ENCODE results near the gene PLCL2.

PLCL2 gene

GRCh38 chr3:17040322-17040989 is 155.7 kb downstream of the PLCL2 start:
- FAIRE-seq (no peak), DNase-seq (ENCODE audit: low spot score) (no peak)

GRCh38 chr3:17040990-17041377 is 156.2 kb downstream of the PLCL2 start:
- no peak for FAIRE-seq
- DNase-seq (ENCODE audit: low spot score): no peak

DNA sequence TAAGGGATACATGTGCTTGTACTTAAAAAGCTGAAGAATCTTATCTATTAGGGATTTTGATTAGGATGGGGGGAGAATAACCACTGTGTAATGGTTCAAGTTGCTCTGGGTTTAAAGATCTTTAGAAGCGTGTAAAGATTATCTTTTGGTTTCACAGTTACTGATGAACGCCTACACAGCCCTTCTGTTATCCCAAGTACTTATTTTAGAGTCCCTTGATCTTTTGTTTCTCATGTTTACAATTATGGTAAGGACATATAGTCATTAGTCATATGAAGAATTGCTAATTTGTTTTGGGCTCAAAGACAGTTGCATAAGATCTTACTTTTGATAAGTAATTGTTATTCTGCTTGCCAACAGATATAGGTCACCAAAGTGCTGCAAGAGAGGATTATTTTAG is 160.1 kb downstream of the PLCL2 start:
- no peak for DNase-seq (ENCODE audit: low spot score)
- no peak for FAIRE-seq

- DNase-seq (ENCODE audit: low spot score): no peak
Measured at GRCh38 chr3:17045705-17046104, 160.9 kb downstream of the PLCL2 start.

GRCh38 chr3:17046623-17047022 is 161.9 kb downstream of the PLCL2 start:
- DNase-seq (ENCODE audit: low spot score): no peak
- FAIRE-seq: no peak

More at GRCh38 chr3:17045705-17046104, 160.9 kb downstream of the PLCL2 start:
- no peak for FAIRE-seq

- DNase-seq (ENCODE audit: low spot score) (no peak), FAIRE-seq (no peak)
Measured at GRCh38 chr3:17047162-17047561, 162.4 kb downstream of the PLCL2 start.

DNA sequence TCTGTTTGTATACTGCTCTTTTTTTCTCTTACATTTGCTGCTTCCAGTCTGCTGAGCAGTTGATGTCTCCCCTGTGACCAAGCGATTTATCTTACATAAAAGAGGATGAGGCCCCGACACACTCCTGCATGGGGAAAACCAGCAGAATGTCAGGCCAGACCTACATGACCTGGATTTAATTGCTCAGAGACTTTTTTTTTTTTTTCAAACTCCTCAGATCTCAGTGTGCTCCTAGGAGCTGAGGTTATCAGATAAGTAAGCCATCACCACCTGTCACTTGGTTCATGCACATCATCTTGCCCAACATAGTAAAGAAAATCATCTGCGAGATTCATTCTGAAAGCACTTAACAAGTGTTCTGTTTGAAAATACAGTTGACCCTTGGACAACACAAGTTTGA is 163.1 kb downstream of the PLCL2 start:
- DNase-seq (ENCODE audit: low spot score): no peak
- no peak for FAIRE-seq

GRCh38 chr3:17050071-17050470 is 165.3 kb downstream of the PLCL2 start:
- DNase-seq (ENCODE audit: low spot score) (no peak), FAIRE-seq (no peak)

DNA sequence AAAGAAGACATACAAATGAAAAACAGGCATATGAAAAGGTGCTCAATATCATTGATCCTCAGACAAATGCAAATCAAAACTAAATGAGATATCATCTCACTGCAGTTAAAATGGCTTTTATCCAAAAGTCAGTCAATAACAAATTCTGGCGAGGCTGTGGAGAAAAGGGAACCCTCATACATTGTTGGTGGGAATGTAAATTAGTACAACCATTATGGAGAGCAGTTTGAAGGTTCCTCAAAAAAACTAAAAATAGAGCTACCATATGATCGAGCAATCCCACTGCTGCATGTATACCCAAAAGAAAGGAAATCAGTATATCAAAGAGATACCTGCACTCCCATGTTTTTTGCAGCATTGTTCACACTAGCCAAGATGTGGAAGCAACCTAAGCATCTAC is 165.8 kb downstream of the PLCL2 start:
- DNase-seq (ENCODE audit: low spot score): no peak
- no peak for FAIRE-seq

DNA sequence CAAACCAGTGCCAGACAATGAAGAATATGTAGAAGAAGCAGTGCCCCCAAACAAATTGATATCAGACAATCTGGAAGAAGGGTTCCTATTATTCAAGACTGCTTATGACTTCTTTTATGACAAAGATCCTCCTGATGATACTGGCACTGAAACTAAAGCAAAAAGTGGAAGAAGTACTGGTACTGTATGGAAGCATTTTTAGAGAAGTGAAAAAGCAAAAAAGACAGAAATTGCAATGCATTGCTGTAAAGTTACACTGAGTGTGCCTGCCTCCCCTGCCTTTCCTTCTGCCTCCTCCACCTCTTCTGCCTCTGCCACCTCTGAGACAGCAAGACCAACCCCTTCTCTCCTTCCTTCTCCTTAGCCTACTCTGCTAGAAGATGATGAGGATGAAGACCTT is 167.6 kb downstream of the PLCL2 start:
- FAIRE-seq (no peak), DNase-seq (ENCODE audit: low spot score) (no peak)

GRCh38 chr3:17054301-17054981 is 169.7 kb downstream of the PLCL2 start:
- FAIRE-seq (no peak), DNase-seq (ENCODE audit: low spot score) (no peak)

- DNase-seq (ENCODE audit: low spot score): no peak
- no peak for FAIRE-seq
Measured at GRCh38 chr3:17054982-17055343, 170.2 kb downstream of the PLCL2 start.

DNA sequence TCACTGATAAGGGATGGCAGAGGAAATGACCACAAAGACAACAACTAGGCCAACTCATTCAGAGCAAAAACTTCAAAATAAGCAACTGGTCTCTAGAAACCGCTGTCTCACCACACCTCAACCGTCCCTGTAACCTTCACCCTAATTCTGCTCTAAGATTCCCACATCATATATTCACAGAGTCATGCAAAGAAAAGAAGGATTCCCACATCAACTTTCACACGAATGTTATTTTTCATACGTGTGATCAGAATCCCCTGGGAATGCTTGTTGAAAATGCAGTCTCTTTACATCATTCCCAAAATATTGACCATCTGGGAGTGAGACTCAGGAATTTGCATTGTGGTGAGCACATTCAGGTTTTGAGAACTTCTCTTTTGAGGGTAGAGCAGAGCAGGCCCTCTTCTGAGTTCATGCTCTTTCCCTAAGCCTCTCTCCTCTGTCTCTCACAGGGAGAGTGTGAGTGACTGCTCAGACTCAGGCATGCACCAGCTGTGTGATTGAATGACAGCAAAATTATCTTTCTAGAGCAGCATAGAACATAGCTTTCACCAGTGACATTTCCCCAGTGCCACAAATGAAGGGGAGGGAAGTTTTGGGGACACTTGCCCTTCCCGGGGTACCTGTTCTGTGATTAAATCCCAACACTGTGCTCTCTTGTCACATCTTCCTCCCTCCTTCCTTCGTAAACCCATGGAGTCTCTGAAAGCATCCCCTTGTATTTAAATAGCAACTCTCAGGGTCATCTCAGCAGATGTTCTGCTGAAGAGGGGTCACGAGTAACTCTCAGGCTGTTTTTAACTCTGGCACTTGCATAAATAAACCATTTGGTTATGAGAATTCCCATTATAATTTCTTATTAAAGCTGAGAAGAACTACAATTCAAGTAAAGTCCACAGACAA is 170.9 kb downstream of the PLCL2 start:
- FAIRE-seq (no peak), DNase-seq (ENCODE audit: low spot score) (no peak)

DNA sequence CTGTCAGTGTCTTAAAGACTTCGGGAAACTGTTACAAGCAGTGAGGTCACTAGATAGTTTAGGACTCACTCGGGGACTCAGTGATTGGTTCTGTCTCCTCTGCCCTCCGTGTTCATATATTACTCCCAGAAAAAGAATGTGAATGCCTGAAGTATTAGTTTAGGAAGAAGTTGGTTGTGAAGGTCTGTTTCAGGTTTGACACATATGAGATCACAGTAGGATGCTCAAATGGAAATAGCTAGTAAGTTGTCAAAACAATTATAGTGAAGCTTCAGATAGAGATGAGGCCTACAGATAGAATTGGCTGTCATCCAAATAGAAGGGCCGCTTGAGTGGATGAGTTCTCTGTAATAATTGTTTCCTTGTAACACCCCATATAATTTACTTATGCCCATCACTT is 172.6 kb downstream of the PLCL2 start:
- FAIRE-seq (no peak), DNase-seq (ENCODE audit: low spot score) (no peak)

GRCh38 chr3:17059989-17060550 is 175.3 kb downstream of the PLCL2 start:
- DNase-seq (ENCODE audit: low spot score): no peak
- no peak for FAIRE-seq

- no peak for FAIRE-seq
- DNase-seq (ENCODE audit: low spot score): no peak
Measured at GRCh38 chr3:17061005-17061404, 176.2 kb downstream of the PLCL2 start.

GRCh38 chr3:17062736-17063135 is 178.0 kb downstream of the PLCL2 start:
- FAIRE-seq (no peak), DNase-seq (ENCODE audit: low spot score) (no peak)

DNA sequence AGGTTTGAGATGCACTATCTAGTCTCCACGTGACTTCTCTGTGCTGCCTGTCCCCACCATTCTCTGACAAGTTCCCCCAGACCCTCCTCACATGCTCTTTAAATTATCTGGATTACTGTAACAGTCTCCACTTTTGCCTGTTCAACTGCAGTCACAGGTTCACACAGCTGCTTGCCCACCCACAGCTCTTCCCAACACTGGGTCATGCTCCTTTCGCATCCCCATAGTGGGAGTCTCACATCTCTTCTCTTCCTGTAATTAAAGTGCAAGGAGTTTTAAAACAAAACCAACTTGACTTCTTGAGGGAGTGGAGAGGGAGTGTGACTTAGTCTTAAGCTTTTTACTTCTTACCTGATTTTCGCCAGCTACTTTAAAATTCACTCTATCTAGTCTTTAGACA is 178.8 kb downstream of the PLCL2 start:
- DNase-seq (ENCODE audit: low spot score): no peak
- FAIRE-seq: no peak

GRCh38 chr3:17065315-17065714 is 180.6 kb downstream of the PLCL2 start:
- DNase-seq (ENCODE audit: low spot score) (no peak), FAIRE-seq (peak; percentile 17)

DNA sequence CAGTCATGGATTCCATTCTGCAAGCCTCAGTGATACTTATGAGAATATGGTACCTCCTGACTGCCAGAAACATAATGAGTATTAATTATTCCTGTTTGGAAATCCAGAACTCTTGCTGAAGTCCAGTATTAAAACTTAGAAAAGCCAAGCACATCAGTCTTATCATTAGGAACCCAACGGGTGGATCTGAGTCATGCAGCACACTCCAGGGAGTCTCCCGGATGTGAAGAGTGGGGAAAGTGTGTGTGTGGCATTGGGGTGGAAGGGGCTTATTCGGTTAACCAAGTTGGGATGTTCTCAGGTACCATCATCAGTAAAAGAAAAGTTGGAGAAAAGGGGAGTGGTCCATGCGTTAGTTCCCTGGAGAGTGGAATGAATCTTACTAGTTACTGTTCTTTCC is 181.1 kb downstream of the PLCL2 start:
- FAIRE-seq (no peak), DNase-seq (ENCODE audit: low spot score) (no peak)

- DNase-seq (ENCODE audit: low spot score): no peak
- FAIRE-seq: no peak
Measured at GRCh38 chr3:17069754-17070153, 185.0 kb downstream of the PLCL2 start.
